GM19351 (cell line): ENCODE measurements around the gene ZDHHC11.
"Not testable (repeated sequence)": the region's sequence is repeated elsewhere in the genome, so short reads cannot be mapped to it uniquely, and the experiment has no call there.

Source experiments
- ATAC-seq: cut with Tn5 transposase; IDR thresholded peaks from one replicate; pipeline ENCODE4 v1.9.1; 2021; ENCODE audit warnings: mild to moderate bottlenecking, moderate library complexity; ENCODE audit not compliant: unreplicated experiment

ZDHHC11 gene

DNA sequence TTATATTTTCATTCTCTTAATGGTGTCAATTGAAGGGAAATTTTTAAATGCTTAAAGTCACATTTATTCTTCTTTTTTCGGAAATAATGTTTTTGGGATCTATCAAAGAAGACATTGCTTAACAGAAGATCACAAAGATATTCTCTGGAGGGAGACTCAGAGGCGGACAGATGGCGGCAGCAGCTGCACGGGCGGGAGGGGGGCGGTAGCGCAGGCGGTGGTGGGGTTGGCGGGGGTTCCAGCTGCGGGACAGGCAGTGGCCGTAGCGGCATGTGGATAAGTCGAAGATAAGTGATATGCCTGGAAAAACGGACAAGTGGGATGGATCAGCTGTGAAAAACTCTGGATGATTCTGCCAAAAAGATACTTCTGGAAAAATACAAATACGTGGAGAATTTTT lies 34.6 kb downstream of the ZDHHC11 start:
- ATAC-seq = no peak

DNA sequence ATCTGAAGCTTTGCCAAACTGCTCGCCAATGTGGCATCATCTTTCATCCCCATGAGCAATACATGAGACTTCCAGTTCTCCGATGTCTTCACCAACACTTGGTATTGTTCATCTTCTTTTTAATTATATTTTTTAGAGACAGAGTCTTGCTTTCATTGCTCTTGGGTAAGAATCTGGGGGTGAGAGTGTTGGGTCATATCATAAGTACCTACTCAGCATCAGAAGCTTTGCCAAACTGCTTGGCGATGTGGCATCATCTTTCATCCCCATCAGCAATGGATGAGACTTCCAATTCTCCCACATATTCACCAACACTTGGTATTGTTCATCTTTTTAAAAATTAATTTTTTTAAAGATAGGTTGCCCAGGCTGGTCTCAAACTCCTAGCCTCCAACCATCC lies 35.3 kb downstream of the ZDHHC11 start:
- no peak for ATAC-seq

DNA sequence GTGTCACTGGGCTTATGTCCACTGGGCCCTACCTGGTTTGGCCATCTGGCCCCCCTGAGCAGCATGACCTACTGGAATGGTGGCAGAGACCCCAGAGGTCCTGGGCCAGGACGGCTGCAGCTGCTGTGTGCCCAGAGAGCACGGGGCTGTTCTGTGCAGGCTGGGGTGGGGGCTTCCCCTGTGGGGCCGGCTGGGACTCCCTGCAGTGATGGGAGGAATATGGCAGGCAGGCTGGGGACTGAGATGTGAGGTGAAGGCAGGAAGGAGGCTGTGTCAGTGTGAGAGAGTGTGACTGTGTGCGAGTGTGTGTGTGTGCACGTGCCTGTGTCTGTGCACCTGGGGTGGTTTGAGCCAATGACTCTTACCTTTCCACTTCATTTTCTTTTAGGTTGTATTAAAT lies 37.2 kb downstream of the ZDHHC11 start:
- not testable (repeated sequence) for ATAC-seq

DNA sequence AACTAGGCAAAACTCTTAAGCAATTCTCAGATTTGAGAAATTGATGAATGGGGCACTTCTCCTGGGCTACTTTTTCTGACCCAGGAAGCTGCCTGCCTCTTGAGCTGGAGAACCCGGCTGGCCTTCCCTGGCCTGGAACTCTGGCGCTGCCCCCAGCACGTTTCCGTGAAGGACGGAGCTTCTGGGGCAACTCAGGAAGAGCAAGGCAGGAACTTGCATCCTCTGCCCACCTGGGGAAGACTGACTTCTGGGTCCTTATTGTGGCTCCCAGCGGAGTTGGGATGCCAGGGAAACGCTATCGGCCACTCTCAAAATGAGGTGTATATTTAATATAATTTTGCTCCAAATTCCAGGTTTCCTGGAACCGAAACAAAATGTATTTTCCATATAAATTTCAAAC lies 39.4 kb downstream of the ZDHHC11 start:
- ATAC-seq = not testable (repeated sequence)

DNA sequence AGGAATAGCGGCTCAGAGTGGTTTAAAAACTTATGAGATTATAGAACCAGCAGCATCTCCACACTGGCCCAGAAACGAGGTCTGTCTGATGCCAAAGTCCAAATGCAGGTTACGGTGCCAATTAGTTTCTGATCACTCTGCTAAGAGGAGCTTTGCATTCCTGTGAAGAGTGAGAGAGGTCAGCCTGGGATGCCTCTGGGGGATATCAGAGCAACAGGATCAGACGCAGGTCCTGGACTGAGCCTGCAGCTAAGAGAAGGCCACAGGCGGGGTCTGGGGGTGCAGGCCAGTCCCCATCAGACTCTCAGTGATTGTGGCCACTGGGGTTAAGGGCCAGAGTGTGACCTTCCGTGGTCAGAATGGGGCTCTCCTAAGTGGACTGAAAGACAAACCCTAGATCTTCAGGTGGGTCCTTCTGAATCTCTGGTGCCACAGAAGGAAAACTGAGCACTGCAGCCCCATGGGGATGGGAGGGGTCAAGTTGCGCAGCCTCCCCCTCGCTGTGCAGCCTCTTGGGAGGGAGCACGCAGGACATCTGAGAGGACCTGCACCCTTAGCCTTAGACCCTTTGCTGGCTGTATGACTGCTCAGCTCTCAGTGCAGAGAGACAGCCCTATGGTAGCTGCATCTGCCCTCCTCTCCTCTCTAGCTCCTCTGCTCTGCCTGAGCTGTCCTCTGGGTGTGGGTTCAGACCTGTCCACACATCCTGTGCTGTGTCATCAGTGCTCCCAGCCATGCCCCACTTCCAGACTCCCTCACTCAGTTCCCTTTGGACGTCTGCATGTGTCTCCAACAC lies 42.9 kb downstream of the ZDHHC11 start:
- not testable (repeated sequence) for ATAC-seq

DNA sequence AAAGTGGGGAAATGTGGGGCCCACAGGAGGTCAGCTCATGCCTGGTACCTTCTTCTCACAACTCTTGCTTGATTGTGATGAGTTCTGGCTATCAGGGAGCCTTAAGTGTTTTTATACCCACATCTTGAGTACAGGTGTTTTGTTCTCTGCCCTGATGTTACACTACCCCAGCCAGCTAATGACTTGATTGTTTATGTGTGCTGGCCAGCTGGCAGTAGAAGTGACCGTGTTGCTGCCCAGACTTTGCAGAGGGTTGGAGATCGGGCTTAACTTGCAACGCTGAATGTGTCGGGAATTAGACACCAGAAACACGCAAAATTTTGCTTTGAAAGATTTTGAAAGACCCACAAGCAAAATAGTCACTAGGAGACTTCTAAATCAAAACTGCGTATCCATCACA lies 49.3 kb downstream of the ZDHHC11 start:
- no peak for ATAC-seq

DNA sequence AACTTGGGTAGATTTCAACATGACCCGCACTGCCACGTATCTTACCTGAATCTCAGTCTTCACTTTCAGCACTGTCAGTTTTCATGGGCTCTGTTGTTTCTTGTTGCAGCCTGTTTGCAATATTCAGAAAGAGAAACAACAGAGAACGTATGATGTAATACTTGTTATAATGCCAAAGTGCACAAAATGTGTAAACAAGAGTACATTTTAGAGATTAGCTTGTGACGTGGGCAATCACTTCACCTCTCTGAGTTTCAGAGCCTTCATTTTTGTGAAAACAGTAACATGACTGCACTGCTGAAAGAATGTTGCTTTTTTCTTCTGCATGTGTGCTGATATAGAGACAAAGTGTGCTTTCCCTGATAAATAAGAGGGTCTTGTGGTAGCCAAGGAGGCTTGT lies 49.7 kb downstream of the ZDHHC11 start:
- not testable (repeated sequence) for ATAC-seq

DNA sequence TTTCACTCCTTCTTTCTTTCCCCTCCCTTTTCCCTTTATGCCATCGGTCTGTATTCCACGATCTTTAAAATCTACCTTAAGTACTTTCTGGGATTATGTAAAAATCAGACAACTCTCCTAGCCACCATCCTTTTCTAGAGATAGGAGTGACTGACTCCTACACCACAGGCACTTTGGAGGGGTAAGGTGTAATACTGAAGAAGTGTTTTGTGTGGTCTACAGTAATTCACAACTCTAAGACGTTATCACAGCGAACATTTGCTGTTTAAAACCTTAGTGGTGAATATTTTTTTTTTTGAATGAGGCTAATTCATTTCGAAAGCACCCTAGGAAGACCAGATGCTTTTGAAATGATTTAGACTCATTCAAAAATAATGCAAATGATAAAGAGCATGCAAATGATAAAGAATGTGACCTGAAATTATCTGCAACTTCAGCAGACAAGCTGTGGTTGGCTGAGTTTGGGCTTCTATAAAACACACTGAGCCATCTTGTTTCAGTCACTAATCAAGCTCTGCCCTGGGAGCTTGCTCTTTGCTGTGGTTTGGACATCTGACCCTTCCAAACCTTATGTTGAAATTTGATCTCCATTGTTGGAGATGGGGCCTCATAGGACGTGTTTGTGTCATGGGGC lies 52.2 kb downstream of the ZDHHC11 start:
- ATAC-seq = not testable (repeated sequence)

DNA sequence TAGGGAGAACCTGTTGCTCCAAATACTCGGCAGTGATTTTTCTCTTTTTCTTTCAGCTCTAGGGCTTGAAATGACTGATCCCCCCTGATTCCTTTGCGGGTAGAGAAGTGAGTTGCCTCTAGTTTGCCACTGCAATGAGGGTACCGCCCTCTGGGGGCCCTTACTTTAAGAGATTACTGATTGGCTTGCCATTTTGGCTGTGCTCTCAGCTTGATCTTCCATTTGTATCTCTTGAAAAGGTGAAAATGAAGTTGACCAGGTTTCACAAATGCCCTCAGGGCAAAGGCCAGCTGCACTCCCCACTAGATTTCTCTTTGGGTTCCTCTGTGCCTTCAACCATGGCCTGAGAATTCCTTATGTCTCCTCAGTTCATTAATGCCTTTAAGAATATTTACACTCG lies 52.8 kb downstream of the ZDHHC11 start:
- not testable (repeated sequence) for ATAC-seq

DNA sequence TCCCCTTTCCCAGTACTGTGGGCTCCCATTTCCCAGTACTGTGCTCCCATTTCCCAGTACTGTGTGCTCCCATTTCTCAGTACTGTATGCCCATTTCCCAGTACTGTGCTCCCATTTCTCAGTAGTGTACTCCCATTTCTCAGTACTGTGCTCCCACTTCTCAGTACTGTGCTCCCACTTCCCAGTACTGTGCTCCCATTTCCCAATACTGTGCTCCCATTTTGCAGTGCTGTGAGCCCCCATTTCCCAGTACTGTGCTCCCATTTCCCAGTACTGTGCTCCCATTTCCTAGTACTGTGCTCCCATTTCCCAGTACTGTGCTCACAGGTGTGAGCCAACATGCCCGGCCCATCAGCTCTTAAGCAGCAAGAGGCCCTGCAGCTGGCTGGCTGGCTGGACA lies 54.9 kb downstream of the ZDHHC11 start:
- not testable (repeated sequence) for ATAC-seq

DNA sequence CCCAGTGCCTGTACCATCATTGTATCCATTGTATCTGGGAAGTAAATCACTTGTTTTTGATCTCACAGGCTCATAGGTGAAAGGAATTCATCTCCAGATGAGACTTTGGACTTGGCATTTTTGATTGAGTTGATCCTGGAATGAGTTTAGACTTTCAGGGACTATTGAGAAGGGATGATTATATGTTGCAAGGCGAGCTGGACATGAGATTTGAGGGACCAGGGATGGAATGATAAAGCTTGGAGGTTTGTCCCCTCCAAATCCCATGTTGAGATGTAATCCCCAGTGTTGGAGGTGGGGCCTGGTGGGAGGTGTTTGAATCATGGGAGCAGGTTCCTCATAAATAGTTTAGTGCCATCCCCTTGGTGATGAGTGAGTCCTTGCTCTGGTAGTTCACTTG lies 55.8 kb downstream of the ZDHHC11 start:
- ATAC-seq = not testable (repeated sequence)

DNA sequence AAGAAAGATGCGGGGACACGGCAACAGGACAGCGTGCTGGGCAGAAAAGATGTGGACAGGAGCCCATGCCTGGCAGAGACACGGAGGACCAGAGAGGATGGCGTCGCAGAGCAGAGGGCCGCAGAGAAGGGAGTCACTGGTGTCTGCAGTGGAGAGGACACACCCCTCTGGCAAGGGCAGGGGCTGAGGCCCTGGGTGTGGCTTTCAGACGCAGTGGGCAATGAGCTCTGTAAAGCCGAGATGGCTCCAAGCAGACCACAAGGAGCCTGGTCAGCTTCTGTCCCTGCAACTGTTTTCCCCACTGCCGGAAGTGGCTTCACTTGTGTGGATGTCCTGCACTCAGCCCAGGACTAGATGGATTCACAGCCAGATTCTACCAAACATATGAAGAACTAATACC lies 62.1 kb downstream of the ZDHHC11 start:
- not testable (repeated sequence) for ATAC-seq

DNA sequence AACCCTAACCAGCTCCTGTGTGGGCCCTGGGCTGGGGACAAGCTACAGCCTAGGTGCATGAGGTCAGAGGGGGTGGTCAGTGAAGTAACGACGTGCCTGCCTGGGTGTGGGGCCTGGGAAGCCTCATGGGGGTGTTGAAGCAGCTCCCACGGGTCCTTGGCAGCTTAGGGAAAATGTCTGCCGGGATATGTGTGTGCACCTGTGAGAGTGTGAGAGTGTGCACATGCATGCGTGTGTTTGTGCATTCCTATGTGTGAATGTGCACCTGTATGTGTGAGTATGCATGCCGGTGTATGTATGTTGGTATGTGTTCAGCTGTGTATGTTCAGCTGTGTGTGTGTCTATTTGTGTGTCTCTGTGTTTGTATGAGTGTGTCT lies 62.9 kb downstream of the ZDHHC11 start:
- not testable (repeated sequence) for ATAC-seq

DNA sequence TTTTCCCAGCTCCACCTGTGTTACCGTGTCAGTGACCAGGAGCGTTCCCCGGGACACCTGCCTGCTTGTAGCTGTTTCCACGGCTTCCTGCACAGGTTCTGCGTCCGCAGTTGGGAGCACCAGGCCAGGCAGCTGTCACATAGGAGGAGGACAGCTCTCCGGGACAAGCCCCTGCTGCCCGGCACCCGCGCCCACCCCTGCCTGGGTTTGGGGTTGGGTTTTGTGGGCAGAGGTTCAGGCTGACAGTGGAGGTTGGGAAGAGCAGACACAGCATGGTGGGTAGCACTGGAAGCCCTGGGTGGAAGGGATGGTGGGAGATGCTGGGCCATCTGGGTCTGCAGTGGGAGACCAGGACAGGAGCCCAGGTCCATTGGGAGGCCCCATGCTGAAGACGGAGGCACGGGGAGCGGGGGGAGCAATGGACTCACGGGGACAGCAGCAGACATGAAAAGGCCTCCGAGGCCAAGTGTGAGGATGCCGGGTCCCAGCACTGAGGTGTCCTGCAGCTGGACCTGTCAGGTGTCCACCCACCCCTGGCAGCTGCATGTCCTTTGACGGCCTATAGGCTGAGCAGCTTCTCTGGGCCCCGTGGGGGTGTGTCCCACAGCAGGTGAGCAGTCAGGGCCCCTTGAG lies 63.4 kb downstream of the ZDHHC11 start:
- not testable (repeated sequence) for ATAC-seq

DNA sequence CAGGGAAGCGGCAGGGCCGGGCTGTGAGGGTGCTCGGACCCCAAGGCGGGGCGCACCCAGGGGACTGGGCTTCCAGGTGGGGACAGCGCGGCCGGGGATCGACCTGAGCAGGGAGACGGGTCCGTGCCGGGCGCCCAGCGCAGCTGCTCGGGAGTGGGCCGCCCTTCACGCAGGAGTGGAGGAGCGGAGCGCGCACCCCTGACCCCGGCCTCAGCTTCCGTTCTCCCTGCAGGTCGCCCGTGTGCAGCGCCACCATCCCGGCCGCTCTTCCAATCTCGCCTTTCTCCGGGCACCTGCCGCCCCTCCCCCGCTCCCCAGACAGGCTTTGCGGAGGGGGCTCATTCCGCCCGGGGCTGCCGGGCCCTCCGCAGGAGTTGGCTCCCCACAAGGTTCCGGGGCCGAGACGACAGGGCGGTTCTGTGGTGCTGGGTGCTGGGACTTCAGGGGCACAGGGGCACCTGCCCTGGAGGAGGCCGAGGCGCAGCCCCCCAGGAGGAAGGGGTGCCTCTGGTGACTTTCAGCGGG lies 65.5 kb downstream of the ZDHHC11 start:
- ATAC-seq = peak; percentile 6

DNA sequence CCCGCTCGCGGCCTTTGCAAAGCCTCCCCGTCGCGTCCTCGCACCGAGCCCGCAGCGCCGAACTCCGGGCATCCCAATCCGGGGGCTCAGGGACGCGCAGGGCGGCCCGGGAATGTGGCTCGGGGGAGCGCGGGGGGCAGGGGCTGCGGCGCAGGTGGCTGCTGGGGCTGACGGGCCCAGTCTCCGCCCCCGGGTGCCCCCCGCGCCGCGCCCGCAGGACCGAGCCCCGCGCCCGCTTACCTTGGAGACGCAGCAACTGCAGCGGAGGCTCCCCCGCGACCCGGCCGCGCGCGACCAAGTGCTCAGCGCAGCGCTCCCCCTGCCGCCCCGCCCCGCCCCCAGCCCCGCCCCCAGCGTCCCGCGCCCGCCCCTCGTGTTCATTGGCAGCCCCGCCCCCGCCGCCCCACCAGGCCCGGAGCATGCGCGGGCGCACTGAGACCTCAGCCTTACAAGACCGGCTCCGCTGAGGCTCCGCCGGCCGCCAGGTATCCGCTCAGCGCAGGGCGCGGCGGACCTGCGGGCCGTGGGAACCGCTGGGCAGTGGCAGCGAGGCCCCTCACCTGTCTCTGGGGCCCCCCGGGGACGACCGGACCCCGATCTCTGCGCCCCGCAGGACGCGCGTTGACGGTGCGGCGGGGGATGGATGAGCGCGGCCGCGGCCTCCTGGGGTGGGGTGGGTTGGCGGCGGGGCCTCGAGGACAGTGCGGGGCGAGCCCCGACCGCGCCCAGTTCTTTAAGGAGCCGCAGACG lies 66.2 kb downstream of the ZDHHC11 start, which contains the start of gene ZDHHC11B:
Gene ZDHHC11B, minus strand, starts transcription at position 302 of the 750 bp plus-strand sequence. CDS start 17,810 bp downstream, outside the sequence.
- peak; percentile 71 for ATAC-seq

DNA sequence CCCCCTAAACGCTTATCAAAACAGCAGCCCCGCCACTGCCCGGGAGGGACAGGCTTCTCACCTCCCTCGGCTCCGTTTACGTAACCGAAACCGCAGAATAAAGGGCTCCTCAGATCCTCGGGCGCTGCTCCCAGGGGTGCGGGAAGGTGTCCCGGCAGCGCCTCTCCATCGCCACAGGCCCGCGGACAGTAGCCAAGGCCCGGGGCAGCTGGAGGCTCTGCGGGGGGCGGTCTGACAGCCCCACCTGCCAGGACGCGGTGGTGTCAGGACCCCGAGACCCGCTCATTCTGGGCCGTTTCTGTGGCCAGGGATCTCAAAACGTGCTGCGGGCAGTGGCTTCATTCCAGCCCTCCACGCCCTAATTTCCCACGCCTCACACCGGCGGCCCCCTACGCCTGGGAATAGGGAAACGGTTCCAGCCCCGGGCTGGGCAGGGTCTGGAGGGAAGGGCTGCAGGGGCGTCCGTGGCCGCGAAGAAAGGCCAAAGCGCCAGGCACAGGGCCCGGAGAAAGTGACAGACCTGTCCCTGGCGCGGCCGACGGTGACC lies 66.8 kb downstream of the ZDHHC11 start:
- peak; percentile 12 for ATAC-seq

DNA sequence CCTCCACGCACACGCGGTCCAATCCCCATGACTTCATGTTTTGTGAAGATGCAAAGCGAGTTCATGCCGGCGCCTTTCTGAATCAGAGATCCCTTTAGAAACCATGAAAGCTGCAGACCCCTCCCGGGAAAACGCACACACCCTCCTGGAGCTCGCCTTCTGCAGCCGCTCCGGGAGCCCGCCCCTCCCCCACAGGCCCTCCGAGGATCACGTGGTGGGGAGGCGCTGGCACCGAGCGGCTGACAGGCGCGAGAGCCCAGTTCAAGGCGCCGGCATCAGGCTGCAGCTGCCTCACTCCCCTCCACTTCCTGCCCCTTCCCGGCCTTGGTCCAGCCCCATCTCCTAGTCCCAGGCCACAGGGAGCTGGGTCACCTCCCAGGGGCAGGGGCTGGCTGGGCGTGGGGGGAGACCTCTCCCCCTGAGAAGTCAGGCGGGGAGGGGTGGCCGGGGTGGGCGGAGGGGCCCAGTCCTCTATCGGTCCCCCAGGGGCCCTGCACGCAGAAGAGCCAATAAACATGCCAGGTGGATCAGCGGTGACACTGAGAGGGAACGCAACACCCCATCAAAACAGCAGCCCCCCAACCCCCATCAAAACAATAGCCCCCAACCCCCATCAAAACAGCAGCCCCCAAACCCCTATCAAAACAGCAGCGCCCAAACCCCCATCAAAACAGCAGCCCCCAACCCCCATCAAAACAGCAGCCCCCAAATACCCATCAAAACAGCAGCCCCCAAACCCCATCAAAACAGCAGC lies 67.6 kb downstream of the ZDHHC11 start:
- not testable (repeated sequence) for ATAC-seq

DNA sequence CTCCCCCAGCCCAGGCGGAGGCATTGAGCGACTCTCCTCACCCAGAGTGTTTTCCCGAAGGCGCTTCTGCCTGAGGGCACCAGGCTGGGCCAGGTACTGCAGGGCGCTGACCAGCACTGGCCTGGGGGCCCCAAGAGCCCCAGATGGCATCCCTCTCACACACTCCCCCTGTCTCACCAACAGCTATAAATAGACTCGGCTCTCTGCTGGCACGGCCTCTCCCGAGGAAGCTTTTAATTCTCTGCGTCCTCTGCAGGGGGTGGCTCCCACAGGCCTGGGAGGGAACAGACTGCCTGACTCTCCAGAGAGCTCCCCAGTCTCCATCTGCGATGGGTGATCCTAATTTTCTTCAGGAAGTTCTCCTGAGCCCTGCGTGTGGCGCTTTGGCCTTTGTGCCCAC lies 68.4 kb downstream of the ZDHHC11 start:
- ATAC-seq = not testable (repeated sequence)

DNA sequence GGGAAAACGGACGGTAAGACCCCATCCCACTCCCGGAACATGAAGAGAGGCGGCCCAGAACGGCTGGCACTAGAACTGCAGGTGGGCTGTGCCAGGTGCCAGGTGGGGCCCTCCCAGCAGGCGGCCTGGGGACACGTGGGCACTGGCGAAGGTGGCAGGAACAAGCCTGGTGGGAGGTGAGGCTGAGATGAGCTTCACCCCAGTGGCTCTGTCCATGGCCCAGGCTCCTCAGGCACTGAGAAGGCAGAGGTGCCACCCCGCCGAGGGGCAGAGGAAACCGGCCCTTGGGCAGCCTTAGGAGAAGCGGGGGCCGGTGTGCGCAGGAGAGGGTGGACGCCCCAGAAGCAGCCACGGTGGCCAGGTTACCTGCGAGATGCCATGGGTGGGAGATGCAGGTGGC lies 70.2 kb downstream of the ZDHHC11 start:
- ATAC-seq = not testable (repeated sequence)
